K562 (cell line): ENCODE results near the gene NTF4. TPM values are rescaled to one million over a fixed set of nuclear protein-coding genes. Genes with fewer than 3 reads are reported as not detected.
A peak's percentile ranks its signal among the peaks of the same experiment; 100 is the strongest.

Experiments used
- CXXC5 ChIP-seq: fragments of 250-450 bp; sonication (Bioruptor Pico); IDR thresholded peaks from 2 replicates; pipeline ENCODE4 v1.8.0; 2022; ENCODE audit warnings: inconsistent platforms, mild to moderate bottlenecking, moderate library complexity
- ETV6 ChIP-seq, 3 experiments: fragments of 150-350 bp in 1 of 3; sonication (generic) in 1 of 3; formaldehyde crosslinking in 1 of 3; IDR thresholded peaks; 2 replicates each; pipeline versions ENCODE4 v1.6.1 to v1.8.0; 2014 to 2022; ENCODE audit warnings: borderline replicate concordance in 2 of 3, low read depth in 2 of 3, antibody characterized with exemption in 1 of 3, low read length in 1 of 3, mild to moderate bottlenecking in 1 of 3, missing genetic modification reagents in 1 of 3
- HINFP ChIP-seq: fragments of 450-650 bp; conservative IDR thresholded peaks from 2 replicates; pipeline ENCODE4 v1.6.1; 2016; ENCODE audit warnings: missing genetic modification characterization, low read depth, mild to moderate bottlenecking, control low read depth, missing compliant biosample characterization
- HOXB6 ChIP-seq: fragments of 250-450 bp; sonication (Bioruptor Pico); IDR thresholded peaks from 2 replicates; pipeline ENCODE4 v1.5.1; 2022; ENCODE audit warnings: mild to moderate bottlenecking, borderline replicate concordance
- MEF2A ChIP-seq: IDR thresholded peaks from 2 replicates; pipeline ENCODE4 v1.6.1; 2011; ENCODE audit warnings: low read depth, mild to moderate bottlenecking, low read length, moderate library complexity; ENCODE audit not compliant: control insufficient read depth
- NCOA1 ChIP-seq: fragments of 450-650 bp; IDR thresholded peaks from 2 replicates; pipeline ENCODE4 v1.6.1; 2016; ENCODE audit warnings: low read depth
- NONO ChIP-seq, 2 experiments: fragments of 200-400 bp in 1 of 2; fragments of 450-650 bp in 1 of 2; formaldehyde crosslinking in 1 of 2; IDR thresholded peaks; 2 replicates each; pipeline ENCODE4 v1.6.1; 2017; ENCODE audit warnings: low read depth in 2 of 2, mild to moderate bottlenecking in 2 of 2, moderate library complexity in 2 of 2, low read length in 1 of 2
- NRF1 ChIP-seq, 2 experiments: fragments of 450-650 bp; IDR thresholded peaks in 1 of 2; conservative IDR thresholded peaks in 1 of 2; 2 replicates each; pipeline ENCODE4 v1.6.1; 2014; ENCODE audit warnings: mild to moderate bottlenecking in 2 of 2
- PYGO2 ChIP-seq: fragments of 450-650 bp; IDR thresholded peaks from 2 replicates; pipeline ENCODE4 v1.6.1; 2016; ENCODE audit warnings: mild to moderate bottlenecking, missing genetic modification characterization, moderate library complexity, missing compliant biosample characterization
- SRSF9 ChIP-seq: fragments of 200-400 bp; formaldehyde crosslinking; IDR thresholded peaks from 2 replicates; pipeline ENCODE4 v1.6.1; 2017; ENCODE audit warnings: low read depth, low read length, borderline replicate concordance
- ZNF318 ChIP-seq, 2 experiments: fragments of 450-650 bp; IDR thresholded peaks; 2 replicates each; pipeline ENCODE4 v1.6.1; 2016; ENCODE audit warnings: mild to moderate bottlenecking in 2 of 2, borderline replicate concordance in 1 of 2, low read depth in 1 of 2, moderate library complexity in 1 of 2
- ZNF324 ChIP-seq: fragments of 250-450 bp; sonication (Bioruptor Pico); IDR thresholded peaks from 2 replicates; pipeline ENCODE4 v1.4.0; 2020; ENCODE audit warnings: mild to moderate bottlenecking
- ZNF444 ChIP-seq: fragments of 250-450 bp; sonication (Bioruptor Pico); IDR thresholded peaks from 2 replicates; pipeline ENCODE4 v1.4.0; 2020; ENCODE audit warnings: mild to moderate bottlenecking, moderate library complexity
- polyA plus RNA-seq, 8 experiments: library from polyadenylated mRNA; depleted of rRNA in 4 of 8; stranded (reverse) in 5 of 8; unstranded in 3 of 8; fragments of >200 nt; fragmentation: Nextera tagmentation in 2 of 8; fragmentation: Illumina TruSeq in 1 of 8; extraction: Ambion mirVana in 2 of 8; extraction: Trizol in 1 of 8; gene quantifications; 2 replicates each; pipeline versions ENCODE4 v1.2.1 to v1.2.3, GENCODE V29; 2011 to 2014; ENCODE audit warnings: inconsistent platforms in 1 of 8, missing spikeins in 1 of 8
- total RNA-seq, 7 experiments: library from RNA; depleted of rRNA in 6 of 7; stranded (reverse); fragments of >200 nt in 6 of 7; fragmentation: Illumina TruSeq in 2 of 7; extraction: Trizol in 2 of 7; gene quantifications; 2 replicates each; pipeline versions ENCODE4 v1.2.1 to v1.2.3, GENCODE V29; 2011 to 2021; ENCODE audit warnings: low replicate concordance in 1 of 7
- TF ChIP-seq, protein P1 (sequence below): fragments of 250-450 bp; sonication (Bioruptor Pico); IDR thresholded peaks from 2 replicates; pipeline ENCODE4 v1.8.0; 2022; ENCODE audit warnings: inconsistent platforms

NTF4 gene
- total and polyA plus RNA-seq, 9 of the 15 experiments (the other 6 are each of a cell fraction or from before 2014, with no cell fraction given), result not detected

- no peak for TF ChIP-seq ZNF318 (IDR thresholded peaks at IDR 0.05; ENCODE audit: borderline replicate concordance in 1 of 2, low read depth in 1 of 2)
- TF ChIP-seq ZNF324, result no peak
- TF ChIP-seq HINFP, result no peak
- TF ChIP-seq ETV6 (IDR thresholded peaks at IDR 0.05; ENCODE audit: borderline replicate concordance in 1 of 2, low read depth in 2 of 2, low read length in 1 of 2), result no peak; a peak in 1 of 4 replicates
- TF ChIP-seq ETV6 (CRISPR knock-in tag; IDR thresholded peaks at IDR 0.05; ENCODE audit: borderline replicate concordance), result peak; percentile 64; the same call in 1 of the 2 replicates
- TF ChIP-seq ZNF444, result no peak
- TF ChIP-seq, protein P1, sequence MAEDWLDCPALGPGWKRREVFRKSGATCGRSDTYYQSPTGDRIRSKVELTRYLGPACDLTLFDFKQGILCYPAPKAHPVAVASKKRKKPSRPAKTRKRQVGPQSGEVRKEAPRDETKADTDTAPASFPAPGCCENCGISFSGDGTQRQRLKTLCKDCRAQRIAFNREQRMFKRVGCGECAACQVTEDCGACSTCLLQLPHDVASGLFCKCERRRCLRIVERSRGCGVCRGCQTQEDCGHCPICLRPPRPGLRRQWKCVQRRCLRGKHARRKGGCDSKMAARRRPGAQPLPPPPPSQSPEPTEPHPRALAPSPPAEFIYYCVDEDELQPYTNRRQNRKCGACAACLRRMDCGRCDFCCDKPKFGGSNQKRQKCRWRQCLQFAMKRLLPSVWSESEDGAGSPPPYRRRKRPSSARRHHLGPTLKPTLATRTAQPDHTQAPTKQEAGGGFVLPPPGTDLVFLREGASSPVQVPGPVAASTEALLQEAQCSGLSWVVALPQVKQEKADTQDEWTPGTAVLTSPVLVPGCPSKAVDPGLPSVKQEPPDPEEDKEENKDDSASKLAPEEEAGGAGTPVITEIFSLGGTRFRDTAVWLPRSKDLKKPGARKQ (CRISPR knock-in tag), result no peak
- TF ChIP-seq SRSF9, result no peak
- TF ChIP-seq NRF1 (conservative IDR thresholded peaks at IDR 0.05 in 1 of 2, IDR thresholded peaks at IDR 0.05 in 1 of 2), result peak; percentile 100
- TF ChIP-seq NCOA1, result no peak
- TF ChIP-seq MEF2A, result no peak
- TF ChIP-seq HOXB6 (CRISPR knock-in tag), result no peak
- peak; percentile 25 to 77; a peak in 2 of 4 replicates for TF ChIP-seq NONO (IDR thresholded peaks at IDR 0.05; ENCODE audit: low read depth in 2 of 2, low read length in 1 of 2)
- TF ChIP-seq PYGO2 (tag), result no peak
- TF ChIP-seq CXXC5 (CRISPR knock-in tag), result peak; percentile 89
Observed at GRCh38 chr19:49085020-49085867, 20.6 kb upstream of the NTF4 start, which contains the start of gene SNRNP70 (continued).
